Stomach (tissue), 9 donors: ENCODE results near the gene COTL1. TPM values are rescaled to one million over a fixed set of nuclear protein-coding genes. Genes with fewer than 3 reads are reported as not detected.
A peak's percentile ranks its signal among the peaks of the same experiment; 100 is the strongest.

Experiments
- DNase-seq, 2 donors: peaks; one replicate each; pipeline versions ENCODE4 v3.0.0 to v3.0.0-alpha.2; 2013 to 2019
- H3K27ac ChIP-seq, 5 donors: fragments of 200-600 bp in 4 of 5; sonication (generic) in 4 of 5; one replicate each; pipeline ENCODE4 v1.5.1; 2013 to 2019; ENCODE audit warnings: mild to moderate bottlenecking in 1 of 5, moderate library complexity in 1 of 5
- H3K27me3 ChIP-seq, 3 donors: fragments of 200-600 bp; sonication (generic); one replicate each; pipeline ENCODE4 v1.5.1; 2017 to 2019; ENCODE audit warnings: mixed run types in 1 of 3
- H3K36me3 ChIP-seq, 4 donors: fragments of 200-600 bp; sonication (generic); 1 replicate in 3 of 4; 2 replicates in 1 of 4; pipeline ENCODE4 v1.5.1; 2016 to 2019
- H3K4me1 ChIP-seq, 4 donors: fragments of 200-600 bp; sonication (generic); one replicate each; pipeline ENCODE4 v1.5.1; 2016 to 2019
- H3K4me3 ChIP-seq, 4 donors: fragments of 200-600 bp; sonication (generic) in 3 of 4; one replicate each; pipeline ENCODE4 v1.5.1; 2016 to 2019; ENCODE audit warnings: mild to moderate bottlenecking in 1 of 4
- H3K9me3 ChIP-seq, 4 donors: fragments of 200-600 bp; sonication (generic); one replicate each; pipeline ENCODE4 v1.5.1; 2016 to 2019
- CTCF ChIP-seq, 7 experiments: fragments of 450-650 bp in 4 of 7; fragments of 200-600 bp in 3 of 7; sonication (generic) in 3 of 7; IDR thresholded peaks; one replicate each; pipeline ENCODE4 v1.5.1; 2016 to 2019; ENCODE audit warnings: antibody characterized with exemption in 7 of 7, control low read depth in 2 of 7, mild to moderate bottlenecking in 1 of 7
- EP300 ChIP-seq: sonication (generic); formaldehyde crosslinking; IDR thresholded peaks from one replicate; pipeline ENCODE4 v1.6.1; 2017; ENCODE audit warnings: antibody characterized with exemption
- POLR2A ChIP-seq, 4 donors: fragments of 450-650 bp; IDR thresholded peaks; one replicate each; pipeline ENCODE4 v1.6.1; 2016; ENCODE audit warnings: antibody characterized with exemption in 4 of 4, control low read depth in 2 of 4, mild to moderate bottlenecking in 1 of 4, moderate library complexity in 1 of 4
- POLR2AphosphoS5 ChIP-seq, 3 donors: sonication (generic); formaldehyde crosslinking; IDR thresholded peaks; one replicate each; pipeline ENCODE4 v1.6.1; 2016; ENCODE audit warnings: antibody characterized with exemption in 3 of 3
- WGBS, 5 donors: extraction: QIAGEN DNeasy Blood & Tissue Kit in 3 of 5; methylation state at CpG; one replicate each; pipeline versions ENCODE4 v1.1.5 to v1.1.7; 2013 to 2018; 5-methylcytosine and 5-hydroxymethylcytosine counted together
- intact Hi-C: fragments of 100-400 bp; cut with DNase I; formaldehyde crosslinking; loops from one replicate; pipeline ENCODE4 v1.15.1; 2023; ENCODE audit warnings: low total_unique reads
- polyA plus RNA-seq, 3 donors: library from polyadenylated mRNA; stranded (reverse); fragments of 200-250 nt; gene quantifications; one replicate each; pipeline ENCODE4 v1.2.3, GENCODE V29; 2013
- total RNA-seq, 5 donors: library from RNA; depleted of rRNA; stranded (reverse); fragments of >200 nt; gene quantifications; one replicate each; pipeline versions ENCODE4 v1.1.0 to v1.2.3, GENCODE V29; 2014 to 2016
- donor health status: healthy with polysubstance abuse.
- donor health status: Bipolar disorder and iron deficiency.
- donor health status: healthy.

The COTL1 gene
- total and polyA plus RNA-seq, 8 donors, result 40.3 to 187 (median 177) TPM

- Histone ChIP-seq H3K36me3 (peaks cover 5 to 25% (median 7%) of the 10 kb centered on the region in 4 donors), H3K4me1 (peaks cover under 1 to 78% (median 35%) of the 10 kb centered on the region in 4 donors), H3K9me3 (peaks cover 0 to 10% (median 0%) of the 10 kb centered on the region in 4 donors), H3K4me3 (no peak overlapping the region), H3K27me3 (no peaks in the 10 kb centered on the region), H3K27ac (peak overlapping the region in 1 of 5 donors; percentile 20)
- TF ChIP-seq CTCF (IDR thresholded peaks at IDR 0.05) (no peak), EP300 (no peak), POLR2A (IDR thresholded peaks at IDR 0.05) (no peak), POLR2AphosphoS5 (IDR thresholded peaks at IDR 0.05) (no peak)
- DNase-seq, result no peak
- intact Hi-C loops, result no loop called here
- WGBS, 5 donors, result 82 to 89% (median 86%) methylated on average over 12 of the region's 12 CpGs
These were observed 43.7 kb downstream of the COTL1 start for GRCh38 chr16:84574191-84574590.

- no peaks in the 10 kb centered on the region for H3K27me3 ChIP-seq
- intact Hi-C loops, result no loop called here
- no peak for DNase-seq
- no peak overlapping the region for H3K4me3 ChIP-seq
- peaks cover 5 to 27% (median 7%) of the 10 kb centered on the region in 4 donors for H3K36me3 ChIP-seq
- peaks cover 0 to 10% (median 0%) of the 10 kb centered on the region in 4 donors for H3K9me3 ChIP-seq
- no peak for TF ChIP-seq POLR2AphosphoS5 (IDR thresholded peaks at IDR 0.05)
- TF ChIP-seq CTCF (IDR thresholded peaks at IDR 0.05), result no peak
- TF ChIP-seq EP300, result no peak
- no peak for TF ChIP-seq POLR2A (IDR thresholded peaks at IDR 0.05)
- H3K4me1 ChIP-seq, result peaks cover 9 to 72% (median 33%) of the 10 kb centered on the region in 4 donors
- H3K27ac ChIP-seq, result peak overlapping the region; percentile 39 to 85 (median 77)
- WGBS, 5 donors, result 44 to 72% (median 53%) methylated on average over 5 of the region's 5 CpGs
These were observed 45.8 kb downstream of the COTL1 start for GRCh38 chr16:84572096-84572495.

- H3K27ac ChIP-seq, result peak overlapping the region; percentile 39 to 85 (median 82)
- H3K27me3 ChIP-seq, result no peaks in the 10 kb centered on the region
- no peak overlapping the region for H3K4me3 ChIP-seq
- TF ChIP-seq POLR2AphosphoS5 (IDR thresholded peaks at IDR 0.05) (no peak), EP300 (no peak), CTCF (IDR thresholded peaks at IDR 0.05) (no peak), POLR2A (IDR thresholded peaks at IDR 0.05) (no peak)
- peaks cover 9 to 68% (median 32%) of the 10 kb centered on the region in 4 donors for H3K4me1 ChIP-seq
- WGBS, 5 donors, result 85 to 97% (median 94%) methylated on average over 12 to 13 of the region's 13 CpGs
- intact Hi-C loops, result no loop called here
- peaks cover 10 to 33% (median 13%) of the 10 kb centered on the region in 4 donors for H3K36me3 ChIP-seq
- DNase-seq, result no peak
- peaks cover 0 to 10% (median 0%) of the 10 kb centered on the region in 4 donors for H3K9me3 ChIP-seq
These were observed 46.4 kb downstream of the COTL1 start for GRCh38 chr16:84571506-84571905.

- DNase-seq, result no peak
- Histone ChIP-seq H3K36me3 (peaks cover 16 to 39% (median 19%) of the 10 kb centered on the region in 4 donors), H3K27me3 (no peaks in the 10 kb centered on the region), H3K4me3 (no peak overlapping the region), H3K9me3 (peaks cover 0 to 10% (median 0%) of the 10 kb centered on the region in 4 donors), H3K27ac (peak overlapping the region; percentile 39 to 85 (median 82)), H3K4me1 (peaks cover 9 to 68% (median 32%) of the 10 kb centered on the region in 4 donors)
- intact Hi-C loops, result no loop called here
- TF ChIP-seq CTCF (IDR thresholded peaks at IDR 0.05), result no peak
- no peak for TF ChIP-seq EP300
- no peak for TF ChIP-seq POLR2A (IDR thresholded peaks at IDR 0.05)
- TF ChIP-seq POLR2AphosphoS5 (IDR thresholded peaks at IDR 0.05), result no peak
- 84 to 89% (median 86%) methylated on average over 4 to 14 of the region's 14 CpGs for WGBS, 5 donors
These were observed 47.0 kb downstream of the COTL1 start for GRCh38 chr16:84570739-84571403.
